Hepatocyte (in vitro differentiated cells): ENCODE results near the gene SP3. TPM values are rescaled to one million over a fixed set of nuclear protein-coding genes. Genes with fewer than 3 reads are reported as not detected.

Experiments used
- DNase-seq: peaks from one replicate; pipeline ENCODE4 v3.0.0-alpha.2; 2016; ENCODE audit warnings: low spot score
- H2AFZ ChIP-seq: fragments of 200-600 bp; sonication (generic); 2 replicates; pipeline ENCODE4 v1.6.0; 2016; ENCODE audit warnings: antibody characterized with exemption, mild to moderate bottlenecking
- H3K27ac ChIP-seq: fragments of 200-600 bp; sonication (generic); 2 replicates; pipeline ENCODE4 v1.5.1; 2016; ENCODE audit warnings: mild to moderate bottlenecking
- H3K27me3 ChIP-seq: fragments of 200-600 bp; sonication (generic); 2 replicates; pipeline ENCODE4 v1.6.1; 2016
- H3K36me3 ChIP-seq: fragments of 200-600 bp; sonication (generic); replicated peaks from 2 replicates; pipeline ENCODE4 v1.5.1; 2016; ENCODE audit warnings: low read depth; ENCODE audit not compliant: insufficient read depth
- H3K4me1 ChIP-seq: fragments of 200-600 bp; sonication (generic); 2 replicates; pipeline ENCODE4 v1.5.1; 2016; ENCODE audit warnings: mild to moderate bottlenecking, moderate library complexity; ENCODE audit not compliant: insufficient read depth
- H3K4me2 ChIP-seq: fragments of 200-600 bp; sonication (generic); 2 replicates; pipeline ENCODE4 v1.6.0; 2016
- H3K4me3 ChIP-seq: fragments of 200-600 bp; sonication (generic); 2 replicates; pipeline ENCODE4 v1.5.1; 2016; ENCODE audit warnings: mild to moderate bottlenecking
- H3K79me2 ChIP-seq: fragments of 200-600 bp; sonication (generic); 2 replicates; pipeline ENCODE4 v1.6.0; 2017; ENCODE audit warnings: mild to moderate bottlenecking
- H3K9me2 ChIP-seq: fragments of 200-600 bp; sonication (generic); replicated peaks from 2 replicates; pipeline ENCODE4 v1.6.0; 2017; ENCODE audit warnings: mild to moderate bottlenecking; ENCODE audit not compliant: insufficient read depth
- H3K9me3 ChIP-seq: fragments of 200-600 bp; sonication (generic); 2 replicates; pipeline ENCODE4 v1.5.1; 2016; ENCODE audit warnings: low read depth, mild to moderate bottlenecking
- H4K20me1 ChIP-seq: fragments of 200-600 bp; sonication (generic); 2 replicates; pipeline ENCODE4 v1.6.0; 2016; ENCODE audit warnings: mild to moderate bottlenecking; ENCODE audit not compliant: insufficient read depth, poor library complexity, severe bottlenecking
- EZH2 ChIP-seq: fragments of 200-600 bp; sonication (generic); IDR thresholded peaks from 2 replicates; pipeline ENCODE4 v1.6.1; 2016; ENCODE audit warnings: antibody characterized with exemption, mild to moderate bottlenecking, borderline replicate concordance
- EZH2phosphoT487 ChIP-seq: fragments of 200-600 bp; sonication (generic); IDR thresholded peaks from one replicate; pipeline ENCODE4 v1.6.1; 2018; ENCODE audit warnings: antibody characterized with exemption, mild to moderate bottlenecking, low read depth, moderate library complexity; ENCODE audit not compliant: unreplicated experiment, severe bottlenecking
- WGBS: methylation state at CpG from one replicate; pipeline ENCODE4 v1.1.6; 2016; ENCODE audit warnings: low lambda C conversion rate; ENCODE audit errors: missing lambda C conversion rate; 5-methylcytosine and 5-hydroxymethylcytosine counted together
- polyA plus RNA-seq: library from polyadenylated mRNA; unstranded; fragments of >200 nt; fragmentation: Nextera tagmentation; extraction: Ambion mirVana; gene quantifications from 2 replicates; pipeline ENCODE4 v1.2.1, GENCODE V29; 2016
- total RNA-seq: library from RNA; depleted of rRNA; stranded (reverse); fragments of >200 nt; gene quantifications from 2 replicates; pipeline ENCODE4 v1.2.3, GENCODE V29; 2014
- TF ChIP-seq, protein P1 (sequence below): fragments of 200-600 bp; sonication (generic); IDR thresholded peaks from 2 replicates; pipeline ENCODE4 v1.5.1; 2016; ENCODE audit warnings: antibody characterized with exemption, mild to moderate bottlenecking; ENCODE audit not compliant: poor library complexity

The SP3 gene
- total and polyA plus RNA-seq, 2 experiments from 2014 or later = 37.2 to 133 TPM

DNA sequence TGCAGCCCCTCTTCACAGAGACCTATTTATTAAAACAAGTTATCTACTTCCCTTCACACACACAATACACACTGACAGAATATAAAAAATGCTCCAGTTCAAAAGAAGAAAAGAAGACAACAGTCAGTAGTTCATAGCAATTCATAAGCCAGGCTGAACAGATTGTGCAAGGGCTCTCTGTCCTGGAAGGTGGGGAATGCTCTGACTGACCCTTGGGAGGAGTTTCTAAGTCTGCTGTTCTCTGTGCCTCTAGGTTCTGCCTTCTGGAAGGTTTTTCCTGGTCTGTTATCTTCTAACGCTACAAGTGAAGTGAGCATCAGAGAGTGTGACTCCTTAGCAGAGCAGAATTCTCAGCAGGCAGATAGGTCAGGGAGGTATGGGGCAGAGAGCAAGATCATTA lies 35.7 kb downstream of the SP3 start:
- no peak overlapping the region for H3K4me3 ChIP-seq
- no peak overlapping the region for H2AFZ ChIP-seq
- no peak overlapping the region for H3K27ac ChIP-seq
- H3K9me2 ChIP-seq = no peaks in the 10 kb centered on the region
- H3K4me2 ChIP-seq = no peak overlapping the region
- peak; percentile 53 for DNase-seq
- H3K9me3 ChIP-seq = no peaks in the 10 kb centered on the region
- no peaks in the 10 kb centered on the region for H3K27me3 ChIP-seq
- H4K20me1 ChIP-seq = peaks cover 91% of the 10 kb centered on the region
- H3K79me2 ChIP-seq = peaks cover 100% of the 10 kb centered on the region
- peaks cover 7% of the 10 kb centered on the region for H3K4me1 ChIP-seq
- TF ChIP-seq, protein P1, sequence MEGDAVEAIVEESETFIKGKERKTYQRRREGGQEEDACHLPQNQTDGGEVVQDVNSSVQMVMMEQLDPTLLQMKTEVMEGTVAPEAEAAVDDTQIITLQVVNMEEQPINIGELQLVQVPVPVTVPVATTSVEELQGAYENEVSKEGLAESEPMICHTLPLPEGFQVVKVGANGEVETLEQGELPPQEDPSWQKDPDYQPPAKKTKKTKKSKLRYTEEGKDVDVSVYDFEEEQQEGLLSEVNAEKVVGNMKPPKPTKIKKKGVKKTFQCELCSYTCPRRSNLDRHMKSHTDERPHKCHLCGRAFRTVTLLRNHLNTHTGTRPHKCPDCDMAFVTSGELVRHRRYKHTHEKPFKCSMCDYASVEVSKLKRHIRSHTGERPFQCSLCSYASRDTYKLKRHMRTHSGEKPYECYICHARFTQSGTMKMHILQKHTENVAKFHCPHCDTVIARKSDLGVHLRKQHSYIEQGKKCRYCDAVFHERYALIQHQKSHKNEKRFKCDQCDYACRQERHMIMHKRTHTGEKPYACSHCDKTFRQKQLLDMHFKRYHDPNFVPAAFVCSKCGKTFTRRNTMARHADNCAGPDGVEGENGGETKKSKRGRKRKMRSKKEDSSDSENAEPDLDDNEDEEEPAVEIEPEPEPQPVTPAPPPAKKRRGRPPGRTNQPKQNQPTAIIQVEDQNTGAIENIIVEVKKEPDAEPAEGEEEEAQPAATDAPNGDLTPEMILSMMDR = no peak
- TF ChIP-seq EZH2phosphoT487 (no peak), EZH2 (no peak)
- H3K36me3 ChIP-seq = no peaks in the 10 kb centered on the region
- 50% methylated on average over 1 of the region's 1 CpG for WGBS

DNA sequence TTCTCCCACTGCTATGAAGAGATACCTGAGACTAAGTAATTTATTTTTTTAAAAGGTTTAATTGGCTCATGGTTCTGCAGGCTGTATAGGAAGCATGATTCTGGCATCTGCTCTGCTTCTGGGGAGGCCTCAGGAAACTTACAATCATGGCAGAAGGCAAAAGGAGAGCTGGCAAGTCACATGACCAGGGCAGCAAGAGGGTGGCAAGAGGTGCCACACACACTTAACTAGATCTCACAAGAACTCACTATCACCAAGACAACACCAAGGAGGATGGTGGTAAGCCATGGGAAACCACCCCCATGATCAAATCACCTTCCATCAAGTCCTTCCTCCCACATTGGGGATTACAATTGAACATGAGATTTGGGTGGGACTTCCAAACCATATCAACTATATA lies 38.3 kb downstream of the SP3 start:
- peaks cover 100% of the 10 kb centered on the region for H3K79me2 ChIP-seq
- no peaks in the 10 kb centered on the region for H3K36me3 ChIP-seq
- peaks cover 15% of the 10 kb centered on the region for H3K4me1 ChIP-seq
- no peak overlapping the region for H3K4me2 ChIP-seq
- TF ChIP-seq EZH2 (no peak), EZH2phosphoT487 (no peak)
- TF ChIP-seq, protein P1 = no peak
- no peaks in the 10 kb centered on the region for H3K9me3 ChIP-seq
- no peak overlapping the region for H2AFZ ChIP-seq
- no peaks in the 10 kb centered on the region for H3K9me2 ChIP-seq
- H3K27ac ChIP-seq = no peak overlapping the region
- H4K20me1 ChIP-seq = peaks cover 91% of the 10 kb centered on the region
- H3K4me3 ChIP-seq = no peak overlapping the region
- DNase-seq = no peak
- no peaks in the 10 kb centered on the region for H3K27me3 ChIP-seq

DNA sequence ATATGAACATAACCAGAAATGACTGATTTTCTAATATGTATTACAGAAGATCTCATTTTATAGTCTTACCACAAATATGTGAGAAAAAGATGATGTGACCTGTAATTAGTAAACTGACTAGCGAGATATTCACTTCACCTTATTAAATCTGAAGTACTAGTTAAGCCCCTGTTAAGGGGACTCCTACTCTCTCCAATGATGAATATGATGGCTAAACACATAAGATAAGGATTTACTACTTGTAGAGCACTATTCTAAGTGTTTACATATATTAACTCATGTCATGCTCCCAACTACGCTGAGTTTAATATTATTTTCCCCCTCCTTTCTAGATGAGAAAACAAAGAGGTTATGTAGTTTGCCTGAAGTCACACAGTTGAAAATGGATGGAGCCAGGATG lies 40.9 kb downstream of the SP3 start:
- Histone ChIP-seq H3K79me2 (peaks cover 100% of the 10 kb centered on the region), H3K4me1 (peaks cover 9% of the 10 kb centered on the region), H3K9me2 (no peaks in the 10 kb centered on the region), H3K4me2 (no peak overlapping the region), H3K4me3 (no peak overlapping the region), H3K27me3 (no peaks in the 10 kb centered on the region), H4K20me1 (peaks cover 90% of the 10 kb centered on the region), H3K36me3 (no peaks in the 10 kb centered on the region), H2AFZ (no peak overlapping the region), H3K27ac (no peak overlapping the region), H3K9me3 (no peaks in the 10 kb centered on the region)
- DNase-seq = no peak
- TF ChIP-seq, protein P1 = no peak
- TF ChIP-seq EZH2phosphoT487 (no peak), EZH2 (no peak)
- WGBS = 66% methylated on average over 2 of the region's 2 CpGs

DNA sequence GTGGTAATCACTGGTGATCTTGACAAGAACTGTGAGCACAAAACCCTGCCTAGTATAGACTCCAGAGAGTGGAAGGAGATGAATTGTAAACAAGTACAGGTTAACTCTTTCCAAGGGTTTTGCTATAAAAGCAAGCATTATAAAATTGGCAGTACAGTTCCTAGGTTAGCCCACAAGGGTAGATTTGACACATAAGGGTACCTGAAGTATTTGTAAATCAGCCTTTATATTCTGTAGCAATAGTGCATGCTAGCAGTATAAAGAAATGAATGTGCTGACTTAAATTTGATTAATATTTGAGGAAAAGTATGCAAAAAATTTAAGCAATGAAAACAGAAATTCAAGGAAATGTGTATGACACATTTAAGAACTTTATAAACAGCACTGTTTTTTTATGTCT lies 42.4 kb downstream of the SP3 start:
- Histone ChIP-seq H3K79me2 (peaks cover 100% of the 10 kb centered on the region), H3K9me3 (no peaks in the 10 kb centered on the region), H3K4me1 (peaks cover 9% of the 10 kb centered on the region), H3K9me2 (no peaks in the 10 kb centered on the region), H3K27me3 (no peaks in the 10 kb centered on the region), H2AFZ (no peak overlapping the region), H4K20me1 (peaks cover 84% of the 10 kb centered on the region), H3K4me3 (no peak overlapping the region), H3K27ac (peak overlapping the region; percentile 12), H3K4me2 (no peak overlapping the region), H3K36me3 (no peaks in the 10 kb centered on the region)
- DNase-seq = no peak
- TF ChIP-seq EZH2phosphoT487 = no peak
- TF ChIP-seq, protein P1 = no peak
- no peak for TF ChIP-seq EZH2
